Trophoblast cell (in vitro differentiated cells and primary cell): ENCODE data around the gene CDK15.

Experiments
- DNase-seq, 2 donors: peaks; one replicate each; pipeline ENCODE4 v3.0.0-alpha.2; 2016
- H2AFZ ChIP-seq: 2 replicates; pipeline ENCODE4 v1.6.1; 2013; ENCODE audit warnings: low read length, moderate library complexity, mild to moderate bottlenecking; ENCODE audit not compliant: insufficient read depth, poor library complexity
- H2AK5ac ChIP-seq: 2 replicates; pipeline ENCODE4 v1.6.1; 2013; ENCODE audit warnings: mild to moderate bottlenecking, low read length
- H2BK120ac ChIP-seq: 2 replicates; pipeline ENCODE4 v1.6.1; 2013; ENCODE audit warnings: low read length, mild to moderate bottlenecking, moderate library complexity; ENCODE audit not compliant: insufficient read depth, poor library complexity
- H2BK12ac ChIP-seq: 2 replicates; pipeline ENCODE4 v1.6.1; 2013; ENCODE audit warnings: mild to moderate bottlenecking, low read length, moderate library complexity
- H2BK5ac ChIP-seq: 2 replicates; pipeline ENCODE4 v1.6.1; 2013; ENCODE audit warnings: low read length, low read depth, moderate library complexity, mild to moderate bottlenecking; ENCODE audit not compliant: poor library complexity
- H3K14ac ChIP-seq: 2 replicates; pipeline ENCODE4 v1.6.1; 2013; ENCODE audit warnings: mild to moderate bottlenecking, low read length
- H3K18ac ChIP-seq: 2 replicates; pipeline ENCODE4 v1.6.1; 2013; ENCODE audit warnings: mild to moderate bottlenecking, low read length
- H3K23ac ChIP-seq: 2 replicates; pipeline ENCODE4 v1.6.1; 2013; ENCODE audit warnings: low read length
- H3K27ac ChIP-seq: 2 replicates; pipeline ENCODE4 v1.5.1; 2013; ENCODE audit warnings: low read depth, mild to moderate bottlenecking, inconsistent platforms, low read length, moderate library complexity
- H3K27me3 ChIP-seq: 2 replicates; pipeline ENCODE4 v1.6.1; 2013; ENCODE audit warnings: inconsistent platforms, mild to moderate bottlenecking, low read length, moderate library complexity; ENCODE audit not compliant: insufficient read depth
- H3K36me3 ChIP-seq, 2 experiments: 1 replicate in 1 of 2; 2 replicates in 1 of 2; pipeline ENCODE4 v1.6.1; 2013; ENCODE audit warnings: low read length in 2 of 2, mild to moderate bottlenecking in 2 of 2, moderate library complexity in 1 of 2; ENCODE audit not compliant: insufficient read depth in 2 of 2, control insufficient read depth in 1 of 2
- H3K4ac ChIP-seq: 2 replicates; pipeline ENCODE4 v1.6.1; 2013; ENCODE audit warnings: low read depth, mild to moderate bottlenecking, low read length, moderate library complexity
- H3K4me1 ChIP-seq, 2 experiments: 1 replicate in 1 of 2; 2 replicates in 1 of 2; pipeline ENCODE4 v1.6.1; 2013; ENCODE audit warnings: low read length in 2 of 2, mild to moderate bottlenecking in 2 of 2, moderate library complexity in 1 of 2; ENCODE audit not compliant: insufficient read depth in 2 of 2, control insufficient read depth in 1 of 2
- H3K4me2 ChIP-seq: 2 replicates; pipeline ENCODE4 v1.6.1; 2013; ENCODE audit warnings: inconsistent platforms, mild to moderate bottlenecking, low read length, moderate library complexity
- H3K4me3 ChIP-seq: 2 replicates; pipeline ENCODE4 v1.5.1; 2013; ENCODE audit warnings: mild to moderate bottlenecking, low read depth, low read length, inconsistent platforms
- H3K79me1 ChIP-seq: one replicate; pipeline ENCODE4 v1.6.1; 2013; ENCODE audit warnings: low read length
- H3K79me2 ChIP-seq: 2 replicates; pipeline ENCODE4 v1.6.1; 2013; ENCODE audit warnings: low read length, mild to moderate bottlenecking; ENCODE audit not compliant: control insufficient read depth, insufficient read depth, poor library complexity
- H3K9ac ChIP-seq: 2 replicates; pipeline ENCODE4 v1.6.1; 2013; ENCODE audit warnings: mild to moderate bottlenecking, low read length
- H3K9me3 ChIP-seq: 2 replicates; pipeline ENCODE4 v1.6.1; 2013; ENCODE audit warnings: low read depth, mild to moderate bottlenecking, control low read depth, inconsistent platforms, low read length; ENCODE audit not compliant: insufficient read depth
- H4K12ac ChIP-seq: 2 replicates; pipeline ENCODE4 v1.6.1; 2013; ENCODE audit warnings: low read depth, mild to moderate bottlenecking, low read length, moderate library complexity
- H4K8ac ChIP-seq: 2 replicates; pipeline ENCODE4 v1.6.1; 2013; ENCODE audit warnings: low read depth, mild to moderate bottlenecking, low read length, moderate library complexity
- H4K91ac ChIP-seq: one replicate; pipeline ENCODE4 v1.6.1; 2013; ENCODE audit warnings: low read depth, mild to moderate bottlenecking, low read length, moderate library complexity
- WGBS: extraction: QIAGEN DNeasy Blood & Tissue Kit; methylation state at CpG from one replicate; pipeline ENCODE4 v1.1.7; 2013; ENCODE audit warnings: missing lambda C conversion rate; ENCODE audit not compliant: insufficient read length, insufficient coverage; ENCODE audit errors: extremely low coverage; 5-methylcytosine and 5-hydroxymethylcytosine counted together

Gene CDK15

GRCh38 chr2:201827621-201828020 is 21.3 kb downstream of the CDK15 start:
- no peaks in the 10 kb centered on the region for H3K4me1 ChIP-seq
- no peak overlapping the region for H3K18ac ChIP-seq
- WGBS, result no CpG with 5 or more reads among the region's 3 CpGs
- no peak overlapping the region for H3K27ac ChIP-seq
- no peaks in the 10 kb centered on the region for H3K79me2 ChIP-seq
- no peak overlapping the region for H3K4me3 ChIP-seq
- no peak overlapping the region for H3K23ac ChIP-seq
- H4K91ac ChIP-seq, result no peak overlapping the region
- no peak overlapping the region for H2BK120ac ChIP-seq
- H3K36me3 ChIP-seq, result no peaks in the 10 kb centered on the region
- H3K9ac ChIP-seq, result no peak overlapping the region
- no peak overlapping the region for H2BK12ac ChIP-seq
- no peak overlapping the region for H3K4ac ChIP-seq
- no peak overlapping the region for H2BK5ac ChIP-seq
- no peak overlapping the region for H4K12ac ChIP-seq
- no peak overlapping the region for H3K4me2 ChIP-seq
- H3K27me3 ChIP-seq, result no peaks in the 10 kb centered on the region
- H2AK5ac ChIP-seq, result no peak overlapping the region
- H3K9me3 ChIP-seq, result no peaks in the 10 kb centered on the region
- no peak overlapping the region for H4K8ac ChIP-seq
- H3K79me1 ChIP-seq, result no peaks in the 10 kb centered on the region
- no peak for DNase-seq
- H3K14ac ChIP-seq, result no peak overlapping the region
- H2AFZ ChIP-seq, result no peak overlapping the region

- no peaks in the 10 kb centered on the region for H3K27me3 ChIP-seq
- no peak overlapping the region for H3K4me2 ChIP-seq
- H3K23ac ChIP-seq, result no peak overlapping the region
- H3K79me2 ChIP-seq, result no peaks in the 10 kb centered on the region
- no peak overlapping the region for H2BK120ac ChIP-seq
- H4K8ac ChIP-seq, result no peak overlapping the region
- no peak overlapping the region for H2BK12ac ChIP-seq
- H3K9ac ChIP-seq, result no peak overlapping the region
- H3K4ac ChIP-seq, result no peak overlapping the region
- H3K18ac ChIP-seq, result no peak overlapping the region
- no peak overlapping the region for H4K12ac ChIP-seq
- no CpG with 5 or more reads among the region's 2 CpGs for WGBS
- peak in 1 of 2 donors; percentile 3 for DNase-seq
- no peak overlapping the region for H3K4me3 ChIP-seq
- no peak overlapping the region for H3K27ac ChIP-seq
- H3K4me1 ChIP-seq, result no peaks in the 10 kb centered on the region
- no peak overlapping the region for H2BK5ac ChIP-seq
- H2AFZ ChIP-seq, result no peak overlapping the region
- no peaks in the 10 kb centered on the region for H3K79me1 ChIP-seq
- no peaks in the 10 kb centered on the region for H3K9me3 ChIP-seq
- H4K91ac ChIP-seq, result no peak overlapping the region
- H2AK5ac ChIP-seq, result no peak overlapping the region
- no peak overlapping the region for H3K14ac ChIP-seq
- no peaks in the 10 kb centered on the region for H3K36me3 ChIP-seq
These were observed 21.9 kb downstream of the CDK15 start for GRCh38 chr2:201828220-201828619.

GRCh38 chr2:201830666-201831065 is 24.3 kb downstream of the CDK15 start:
- Histone ChIP-seq H3K36me3 (no peaks in the 10 kb centered on the region), H3K4me2 (no peak overlapping the region), H4K8ac (no peak overlapping the region), H3K4me1 (no peaks in the 10 kb centered on the region), H2BK12ac (no peak overlapping the region), H2BK120ac (no peak overlapping the region), H3K4me3 (no peak overlapping the region), H3K27ac (no peak overlapping the region), H3K4ac (no peak overlapping the region), H2AK5ac (no peak overlapping the region), H3K14ac (no peak overlapping the region), H4K12ac (no peak overlapping the region), H3K9me3 (no peaks in the 10 kb centered on the region), H3K79me1 (no peaks in the 10 kb centered on the region), H3K79me2 (no peaks in the 10 kb centered on the region), H2BK5ac (no peak overlapping the region), H3K23ac (no peak overlapping the region), H3K18ac (no peak overlapping the region), H4K91ac (no peak overlapping the region), H2AFZ (no peak overlapping the region), H3K9ac (no peak overlapping the region), H3K27me3 (no peaks in the 10 kb centered on the region)
- no peak for DNase-seq
- no CpG with 5 or more reads among the region's 1 CpG for WGBS

- no peaks in the 10 kb centered on the region for H3K27me3 ChIP-seq
- no peak overlapping the region for H4K8ac ChIP-seq
- H3K4ac ChIP-seq, result no peak overlapping the region
- no peak overlapping the region for H2BK120ac ChIP-seq
- H2AFZ ChIP-seq, result no peak overlapping the region
- no peak overlapping the region for H4K12ac ChIP-seq
- H2BK12ac ChIP-seq, result no peak overlapping the region
- no CpG with 5 or more reads among the region's 2 CpGs for WGBS
- H3K4me2 ChIP-seq, result no peak overlapping the region
- DNase-seq, result no peak
- H3K36me3 ChIP-seq, result no peaks in the 10 kb centered on the region
- no peak overlapping the region for H3K4me3 ChIP-seq
- no peak overlapping the region for H2BK5ac ChIP-seq
- H3K4me1 ChIP-seq, result no peaks in the 10 kb centered on the region
- no peak overlapping the region for H3K14ac ChIP-seq
- no peak overlapping the region for H2AK5ac ChIP-seq
- H3K18ac ChIP-seq, result no peak overlapping the region
- no peak overlapping the region for H3K23ac ChIP-seq
- no peaks in the 10 kb centered on the region for H3K79me1 ChIP-seq
- H4K91ac ChIP-seq, result no peak overlapping the region
- no peaks in the 10 kb centered on the region for H3K9me3 ChIP-seq
- no peak overlapping the region for H3K9ac ChIP-seq
- H3K79me2 ChIP-seq, result no peaks in the 10 kb centered on the region
- no peak overlapping the region for H3K27ac ChIP-seq
These were observed 25.1 kb downstream of the CDK15 start for GRCh38 chr2:201831469-201831868.
